SKM-1 treated with dmso at 0.1 percent for 144 hours (cell line): ENCODE results near the gene DSCAM.

Experiments used
- DNase-seq: peaks from one replicate; lab custom pipeline; 2025; ENCODE audit not compliant: unreplicated experiment; lab: John Stamatoyannopoulos, UW

Gene DSCAM

GRCh38 chr21:40255518-40256444 is 591.2 kb downstream of the DSCAM start:
- no peak for DNase-seq

GRCh38 chr21:40254540-40255465 is 592.2 kb downstream of the DSCAM start:
- DNase-seq, result no peak

- no peak for DNase-seq
Measured at GRCh38 chr21:40253112-40253511, 593.8 kb downstream of the DSCAM start.

GRCh38 chr21:40250514-40251294 is 596.3 kb downstream of the DSCAM start:
- no peak for DNase-seq

- DNase-seq, result no peak
Measured at GRCh38 chr21:40244981-40245380, 602.0 kb downstream of the DSCAM start.

- DNase-seq, result no peak
Measured at GRCh38 chr21:40243685-40244084, 603.3 kb downstream of the DSCAM start.

GRCh38 chr21:40242586-40243265 is 604.2 kb downstream of the DSCAM start:
- DNase-seq, result no peak

- DNase-seq, result no peak
Measured at GRCh38 chr21:40235528-40235927, 611.4 kb downstream of the DSCAM start.

GRCh38 chr21:40231979-40232378 is 615.0 kb downstream of the DSCAM start:
- no peak for DNase-seq

- no peak for DNase-seq
Measured at GRCh38 chr21:40227096-40227495, 619.9 kb downstream of the DSCAM start.

- DNase-seq, result no peak
Measured at GRCh38 chr21:40215941-40216340, 631.0 kb downstream of the DSCAM start.

GRCh38 chr21:40210251-40210650 is 636.7 kb downstream of the DSCAM start:
- no peak for DNase-seq

GRCh38 chr21:40208948-40209345 is 638.0 kb downstream of the DSCAM start:
- DNase-seq, result no peak

- no peak for DNase-seq
Measured at GRCh38 chr21:40208206-40208947, 638.6 kb downstream of the DSCAM start.

- no peak for DNase-seq
Measured at GRCh38 chr21:40200946-40201345, 646.0 kb downstream of the DSCAM start.

- DNase-seq, result no peak
Measured at GRCh38 chr21:40200126-40200525, 646.8 kb downstream of the DSCAM start.

GRCh38 chr21:40194185-40194980 is 652.6 kb downstream of the DSCAM start:
- no peak for DNase-seq

- no peak for DNase-seq
Measured at GRCh38 chr21:40191616-40192015, 655.3 kb downstream of the DSCAM start.

GRCh38 chr21:40191196-40191595 is 655.8 kb downstream of the DSCAM start:
- no peak for DNase-seq
